ENCODE measurements around the gene DNAL1. TPM values are rescaled to one million over a fixed set of nuclear protein-coding genes. Genes with fewer than 3 reads are reported as not detected.

DNAL1 gene
- total and polyA plus RNA-seq, 2 of the 4 experiments (the other 2 are of a cell fraction), result 4.5 to 5.4 TPM

DNA sequence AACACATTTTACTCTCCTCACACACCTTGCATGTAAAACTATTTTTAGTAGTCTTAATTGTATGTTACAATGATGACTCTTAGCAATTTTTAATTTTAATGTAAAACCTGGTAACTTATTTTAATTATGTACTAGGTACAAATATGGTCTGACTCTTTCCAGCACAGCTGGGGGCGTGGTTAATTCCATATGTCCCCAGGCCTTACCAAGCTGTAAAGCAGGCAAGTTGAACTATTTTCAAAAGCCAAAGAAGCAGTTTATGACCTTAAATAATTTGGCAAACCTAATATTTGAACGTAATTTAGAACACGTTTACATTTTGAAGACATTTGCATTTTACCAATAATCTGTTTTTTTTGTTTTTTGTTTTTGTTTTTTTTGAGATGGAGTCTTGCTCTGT lies 41.8 kb upstream of the DNAL1 start:
- Histone ChIP-seq H2AK9ac (replicated peaks; ENCODE audit: low read depth, low read length, poor library complexity) (no peak overlapping the region), H3K79me1 (ENCODE audit: low read depth in 1 of 2, low read length in 2 of 2) (no peaks in the 10 kb centered on the region), H3K27me3 (ENCODE audit: control insufficient read depth, insufficient read depth, low read length) (peaks cover 5% of the 10 kb centered on the region), H2BK120ac (ENCODE audit: low read depth, low read length) (no peak overlapping the region), H4K8ac (ENCODE audit: low read depth in 2 of 2, low read length in 2 of 2) (no peak overlapping the region), H3K4ac (ENCODE audit: low read depth, low read length) (no peak overlapping the region), H4K20me1 (ENCODE audit: insufficient read depth, low read length) (no peaks in the 10 kb centered on the region), H2AK5ac (ENCODE audit: low read depth, low read length) (no peak overlapping the region), H3K4me1 (ENCODE audit: control insufficient read depth, insufficient read depth, low read length) (no peaks in the 10 kb centered on the region), H3K36me3 (ENCODE audit: control insufficient read depth, insufficient read depth, low read length) (no peaks in the 10 kb centered on the region), H2BK5ac (ENCODE audit: low read depth, low read length, poor library complexity, severe bottlenecking) (no peak overlapping the region), H3K23ac (ENCODE audit: low read depth, low read length) (no peak overlapping the region), H3K9ac (ENCODE audit: low read depth, low read length) (no peak overlapping the region), H3K18ac (ENCODE audit: low read depth, low read length) (no peak overlapping the region), H2BK15ac (ENCODE audit: low read depth, low read length) (no peak overlapping the region), H3K9me1 (ENCODE audit: insufficient read depth, low read length) (no peaks in the 10 kb centered on the region), H4K5ac (ENCODE audit: low read depth, low read length) (no peak overlapping the region), H3K9me3 (ENCODE audit: control insufficient read depth, insufficient read depth, low read length) (no peaks in the 10 kb centered on the region), H3K4me3 (ENCODE audit: insufficient read depth, low read depth, low read length) (no peak overlapping the region), H4K91ac (ENCODE audit: insufficient read depth, low read depth, low read length) (no peak overlapping the region), H3K14ac (replicated peaks; ENCODE audit: low read depth, low read length) (no peak overlapping the region), H3K56ac (ENCODE audit: extremely low read depth, insufficient read depth, low read length) (no peak overlapping the region), H3K4me2 (ENCODE audit: low read depth, low read length) (no peak overlapping the region), H2AFZ (replicated peaks; ENCODE audit: low read length, poor library complexity) (no peak overlapping the region), H2BK20ac (ENCODE audit: low read depth, low read length) (no peak overlapping the region), H3K27ac (ENCODE audit: insufficient read depth, low read length) (no peak overlapping the region)
- dilution Hi-C loops (cut with HindIII; ENCODE audit: low sequenced_read_pairs, unreplicated experiment), result no loop called here
- no TSS peak for BruUV-seq (replicated peaks)
- TF ChIP-seq, protein P1, sequence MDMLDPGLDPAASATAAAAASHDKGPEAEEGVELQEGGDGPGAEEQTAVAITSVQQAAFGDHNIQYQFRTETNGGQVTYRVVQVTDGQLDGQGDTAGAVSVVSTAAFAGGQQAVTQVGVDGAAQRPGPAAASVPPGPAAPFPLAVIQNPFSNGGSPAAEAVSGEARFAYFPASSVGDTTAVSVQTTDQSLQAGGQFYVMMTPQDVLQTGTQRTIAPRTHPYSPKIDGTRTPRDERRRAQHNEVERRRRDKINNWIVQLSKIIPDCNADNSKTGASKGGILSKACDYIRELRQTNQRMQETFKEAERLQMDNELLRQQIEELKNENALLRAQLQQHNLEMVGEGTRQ (IDR thresholded peaks at IDR 0.05; ENCODE audit: low read depth, low read length), result no peak
- TF ChIP-seq RFX5 (IDR thresholded peaks at IDR 0.05; ENCODE audit: low read depth, low read length), result no peak
- no peak for TF ChIP-seq NFE2L2 (IDR thresholded peaks at IDR 0.05; ENCODE audit: low read depth, low read length)
- TF ChIP-seq FOS (IDR thresholded peaks at IDR 0.05; ENCODE audit: low read depth, low read length), result no peak
- TF ChIP-seq MXI1 (IDR thresholded peaks at IDR 0.05; ENCODE audit: borderline replicate concordance, low read depth, low read length), result no peak
- TF ChIP-seq, protein P2, sequence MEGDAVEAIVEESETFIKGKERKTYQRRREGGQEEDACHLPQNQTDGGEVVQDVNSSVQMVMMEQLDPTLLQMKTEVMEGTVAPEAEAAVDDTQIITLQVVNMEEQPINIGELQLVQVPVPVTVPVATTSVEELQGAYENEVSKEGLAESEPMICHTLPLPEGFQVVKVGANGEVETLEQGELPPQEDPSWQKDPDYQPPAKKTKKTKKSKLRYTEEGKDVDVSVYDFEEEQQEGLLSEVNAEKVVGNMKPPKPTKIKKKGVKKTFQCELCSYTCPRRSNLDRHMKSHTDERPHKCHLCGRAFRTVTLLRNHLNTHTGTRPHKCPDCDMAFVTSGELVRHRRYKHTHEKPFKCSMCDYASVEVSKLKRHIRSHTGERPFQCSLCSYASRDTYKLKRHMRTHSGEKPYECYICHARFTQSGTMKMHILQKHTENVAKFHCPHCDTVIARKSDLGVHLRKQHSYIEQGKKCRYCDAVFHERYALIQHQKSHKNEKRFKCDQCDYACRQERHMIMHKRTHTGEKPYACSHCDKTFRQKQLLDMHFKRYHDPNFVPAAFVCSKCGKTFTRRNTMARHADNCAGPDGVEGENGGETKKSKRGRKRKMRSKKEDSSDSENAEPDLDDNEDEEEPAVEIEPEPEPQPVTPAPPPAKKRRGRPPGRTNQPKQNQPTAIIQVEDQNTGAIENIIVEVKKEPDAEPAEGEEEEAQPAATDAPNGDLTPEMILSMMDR (conservative IDR thresholded peaks at IDR 0.05; ENCODE audit: low read depth, low read length), result no peak
- ATAC-seq (ENCODE audit: low read depth) (no peak), DNase-seq (no peak)
- intact Hi-C loops (cut with micrococcal nuclease), result no loop called here
- CTCF ChIA-PET, result no interaction called here
- POLR2A ChIA-PET (ENCODE audit: unreplicated experiment), result no interaction called here
- WGBS, 2 experiments (ENCODE audit: extremely low coverage in 2 of 2, insufficient read length in 1 of 2), result no CpG with 5 or more reads among the region's 3 CpGs
- in situ Hi-C loops (cut with MboI; ENCODE audit: low sequenced_read_pairs), result no loop called here

Data from IMR-90 (cell line).